Fibroblast of skin of scalp (primary cell): ENCODE measurements around the gene GIPC1.

Experiments
- DNase-seq: peaks from one replicate; pipeline ENCODE4 v3.0.0-alpha.2; 2013

The GIPC1 gene

GRCh38 chr19:14494411-14494810 is 1.5 kb downstream of the GIPC1 start:
- DNase-seq = no peak

DNA sequence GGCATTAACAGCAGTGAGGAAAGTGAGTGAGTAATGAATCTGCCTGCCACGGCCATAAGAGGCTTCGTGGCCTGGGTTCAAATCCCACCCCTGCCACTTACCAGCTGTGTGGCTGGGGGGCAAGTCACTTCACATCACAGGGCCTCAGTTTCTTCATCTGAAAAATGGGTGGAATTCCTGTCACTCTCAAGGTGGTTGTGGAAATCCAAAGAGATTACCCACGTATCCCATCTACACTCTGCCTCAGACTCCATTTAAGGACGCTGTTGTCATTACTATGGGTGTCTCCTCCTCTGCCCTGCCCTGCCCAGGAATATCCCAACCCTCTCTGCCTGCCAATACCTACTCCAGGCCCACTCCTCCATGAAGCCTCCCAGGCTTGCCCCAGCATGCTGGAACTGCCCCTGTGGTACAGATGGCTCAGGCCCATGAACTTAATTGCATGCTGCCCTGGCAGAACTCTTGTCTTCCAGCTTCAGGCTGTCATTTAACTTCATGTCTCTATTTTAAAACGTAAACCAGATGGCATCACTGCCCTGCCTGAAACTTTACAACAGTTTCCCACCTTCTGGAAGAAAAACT is 3.1 kb downstream of the GIPC1 start:
- DNase-seq = no peak

DNA sequence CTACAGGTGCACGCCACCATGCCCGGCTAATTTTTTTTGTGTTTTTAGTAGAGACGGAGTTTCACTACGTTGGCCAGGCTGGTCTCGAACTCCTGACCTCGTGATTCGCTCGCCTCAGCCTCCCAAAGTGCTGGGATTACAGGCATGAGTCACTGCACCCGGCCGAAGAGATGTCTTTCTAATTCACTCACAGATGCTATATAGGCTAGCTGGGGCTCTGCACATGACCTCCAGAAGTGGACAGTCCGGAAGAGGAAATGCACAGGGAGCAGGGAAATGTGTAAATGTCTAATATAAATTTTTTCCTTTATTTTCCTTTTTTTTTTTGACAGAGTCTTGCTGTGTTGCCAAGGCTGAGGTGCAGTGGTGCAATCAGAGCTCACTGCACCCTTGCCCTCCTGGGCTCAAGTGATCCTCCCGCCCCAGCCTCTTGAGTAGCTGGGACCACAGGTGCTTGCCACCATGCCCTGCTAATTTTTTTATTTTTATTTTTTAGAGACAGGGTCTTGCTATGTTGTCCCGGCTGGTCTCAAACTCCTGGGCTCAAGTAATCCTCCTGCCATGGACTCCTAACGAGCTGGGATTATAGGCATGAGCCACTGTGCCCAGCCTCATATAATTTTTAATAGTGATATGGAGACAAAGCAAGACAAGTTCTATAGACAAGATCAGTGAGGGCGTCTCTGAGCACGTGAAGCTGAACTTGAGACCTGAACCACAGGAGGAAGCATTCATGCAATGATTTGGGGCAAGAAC is 8.4 kb downstream of the GIPC1 start:
- no peak for DNase-seq

DNA sequence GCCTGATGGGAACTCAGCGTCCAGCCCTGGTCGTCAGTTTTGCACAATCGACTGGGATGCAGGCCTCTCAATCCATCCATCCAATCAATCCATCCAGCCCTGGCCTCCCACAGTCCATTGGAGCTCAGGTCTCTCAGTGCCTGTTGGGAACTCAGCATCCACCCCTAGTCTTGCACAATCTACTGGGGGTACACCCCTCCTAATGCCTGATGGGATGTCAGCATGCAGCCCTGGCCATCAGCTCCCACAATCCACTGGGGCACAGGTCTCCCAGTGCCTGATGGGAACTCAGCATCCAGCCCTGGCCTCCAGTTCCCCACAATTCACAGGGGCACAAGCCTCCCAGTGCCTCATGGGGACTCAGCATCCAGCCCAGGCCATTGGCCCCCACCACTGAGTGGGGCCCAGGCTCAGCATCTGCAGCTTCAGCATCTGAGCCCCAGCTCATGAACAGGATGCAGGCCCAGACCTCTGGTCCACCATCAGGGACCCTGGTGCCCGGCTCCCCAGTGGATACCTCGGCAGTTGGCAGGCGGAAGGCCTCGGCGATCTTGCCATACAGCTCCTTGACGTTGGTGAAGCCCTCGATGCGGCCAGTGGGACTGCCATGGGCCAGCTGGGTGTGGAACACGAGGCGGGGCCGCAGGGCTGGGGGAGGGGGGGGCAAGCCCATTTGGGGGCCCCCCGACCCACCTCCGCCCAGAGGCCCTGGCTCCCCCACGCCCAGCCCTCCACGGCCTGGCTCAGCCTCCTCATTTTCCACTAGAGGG is 13.6 kb downstream of the GIPC1 start:
- DNase-seq = no peak

DNA sequence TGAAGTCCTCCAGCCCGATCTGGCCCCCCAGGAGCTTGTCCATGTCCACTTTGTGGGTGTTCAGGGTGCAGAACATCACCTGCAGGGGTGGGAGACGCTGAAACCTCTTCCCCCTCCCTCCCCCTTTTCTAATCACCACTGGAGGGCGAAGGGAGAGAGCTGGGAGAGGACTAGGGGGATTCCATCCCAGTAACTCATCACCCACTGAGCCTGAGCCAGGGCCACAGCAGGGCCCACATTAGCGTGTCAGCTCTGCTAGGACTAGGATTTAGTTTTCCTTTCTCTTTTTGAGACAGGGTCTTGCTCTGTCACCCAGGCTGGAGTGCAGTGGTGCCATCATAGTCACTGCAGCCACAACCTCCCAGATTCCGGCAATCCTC is 15.2 kb downstream of the GIPC1 start:
- DNase-seq = peak; percentile 70

DNA sequence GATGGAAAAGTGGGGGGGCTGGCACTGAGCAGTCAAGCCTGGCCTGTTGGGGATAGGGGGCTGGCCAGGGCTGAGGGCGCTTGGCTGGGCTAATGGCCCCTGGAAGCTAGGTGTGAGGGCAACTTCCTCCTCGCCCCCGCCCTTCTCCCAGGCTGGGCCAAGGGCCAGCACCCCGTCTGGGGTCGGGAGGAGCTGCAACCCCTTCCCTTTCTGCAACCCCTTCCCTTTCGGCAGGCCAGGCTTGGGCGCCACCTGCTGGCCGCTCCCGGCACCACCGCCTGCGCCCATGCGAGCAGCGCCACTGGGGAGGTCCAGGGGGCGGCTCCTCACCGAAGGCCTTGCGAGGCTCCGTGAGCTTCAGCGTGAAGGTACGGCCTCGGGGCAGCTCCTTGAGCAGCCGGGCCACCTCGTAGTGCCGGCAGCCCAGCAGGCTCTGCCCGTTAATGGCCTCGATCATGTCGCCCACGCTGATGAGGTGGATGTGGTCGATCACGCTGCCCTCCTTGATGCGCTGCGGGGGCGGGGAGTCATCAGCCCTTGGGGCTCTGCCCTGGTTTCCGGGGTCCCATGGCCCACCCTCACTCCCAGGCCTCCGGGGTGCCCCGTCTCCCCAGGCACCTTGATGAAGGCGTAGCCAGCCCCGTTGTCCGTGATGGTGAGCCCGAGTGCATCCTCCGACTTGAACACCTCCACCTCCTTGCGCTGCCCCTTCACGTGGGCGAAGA is 15.8 kb downstream of the GIPC1 start:
- peak; percentile 42 for DNase-seq

- no peak for DNase-seq
Measured at GRCh38 chr19:14479309-14479974, 16.5 kb downstream of the GIPC1 start.

DNA sequence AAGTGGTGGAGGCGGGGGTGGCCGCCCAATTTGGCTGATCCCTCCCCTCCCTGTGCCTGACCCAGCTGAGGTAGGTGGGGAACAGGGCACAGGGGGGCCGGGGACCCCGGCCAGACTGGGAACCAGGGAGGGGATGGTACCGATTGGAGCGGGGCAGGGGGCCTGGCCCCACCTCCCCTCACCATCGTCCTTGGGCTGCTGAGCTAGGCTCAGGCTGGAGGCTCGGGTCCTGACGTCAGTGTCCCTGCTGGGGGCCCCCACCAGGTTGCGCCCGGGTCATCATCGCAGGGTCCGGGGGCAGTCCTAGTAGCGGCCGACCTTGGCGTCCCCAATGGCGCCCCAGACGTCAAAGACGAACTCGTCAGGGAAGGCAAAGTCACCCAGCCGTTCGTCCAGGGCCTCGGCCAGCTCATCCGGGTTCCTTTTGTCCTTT is 17.8 kb downstream of the GIPC1 start:
- no peak for DNase-seq

- peak; percentile 49 for DNase-seq
Measured at GRCh38 chr19:14477418-14478112, 18.4 kb downstream of the GIPC1 start.

GRCh38 chr19:14476673-14477401 is 19.1 kb downstream of the GIPC1 start:
- peak; percentile 74 for DNase-seq

GRCh38 chr19:14476327-14476672 is 19.6 kb downstream of the GIPC1 start:
- no peak for DNase-seq

DNA sequence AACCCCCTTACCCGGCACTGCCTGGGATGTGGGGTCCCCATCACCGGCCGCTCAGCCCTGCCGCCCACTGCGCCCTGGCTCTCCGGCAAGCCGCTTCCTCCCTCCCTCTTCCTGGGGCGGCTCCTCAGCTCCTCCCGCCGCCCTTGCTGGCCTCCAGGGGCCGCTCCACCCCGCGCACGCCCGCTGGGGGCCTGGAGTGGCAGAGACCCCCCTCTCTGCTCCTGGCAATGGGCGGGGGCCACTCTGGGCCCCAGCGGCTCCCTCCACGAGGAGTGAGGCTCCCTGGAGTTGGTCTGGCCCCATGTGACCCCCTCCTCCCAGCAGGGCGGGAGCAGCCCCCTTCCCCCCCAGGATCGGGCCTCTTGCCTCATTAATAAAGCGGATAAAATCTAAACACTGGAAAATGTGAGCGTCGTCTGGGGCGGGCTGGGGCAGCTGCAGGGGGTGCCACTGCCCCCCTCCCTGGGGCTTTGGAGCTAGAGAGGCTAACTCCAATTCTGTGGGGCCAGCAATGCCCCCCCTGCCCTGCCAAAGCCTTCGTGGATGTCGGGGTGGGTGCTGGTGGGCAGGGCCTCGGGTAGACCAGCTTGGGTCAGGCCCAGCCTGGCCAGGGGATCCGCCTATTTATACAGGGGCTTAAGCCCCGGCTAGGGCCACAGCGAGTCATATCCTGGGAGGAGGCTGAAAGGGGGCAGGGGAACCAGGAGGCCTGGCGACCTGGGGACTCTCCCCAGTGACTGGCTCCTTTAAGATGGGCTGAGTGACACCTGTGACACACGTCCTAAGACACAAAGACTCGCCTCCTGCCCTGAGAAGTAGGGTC is 20.5 kb downstream of the GIPC1 start, which contains the start of gene PTGER1:
PTGER1 (minus strand) TSS at position 104 of the 823 bp plus-strand sequence. CDS start 1,034 bp downstream, outside the sequence.
- peak; percentile 57 for DNase-seq

DNA sequence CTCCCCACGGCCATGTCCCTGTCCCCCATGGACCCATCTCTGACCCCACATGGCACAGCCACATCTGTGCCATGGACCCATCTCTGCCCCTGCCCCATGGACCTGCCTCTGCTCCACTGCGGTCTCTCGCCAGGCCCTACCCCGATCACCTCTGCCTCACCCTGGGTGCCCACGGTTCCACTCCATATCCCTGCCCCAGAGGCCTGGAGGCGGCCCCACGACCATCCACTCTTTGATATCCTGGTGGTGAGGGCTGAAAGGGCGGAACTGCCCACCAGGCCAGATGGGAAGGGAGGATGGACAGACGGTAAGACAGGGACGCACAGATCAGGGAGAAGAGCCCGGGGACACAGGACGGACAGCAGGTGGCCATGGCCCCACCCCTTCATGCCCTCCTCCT is 21.1 kb downstream of the GIPC1 start:
- DNase-seq = no peak

DNA sequence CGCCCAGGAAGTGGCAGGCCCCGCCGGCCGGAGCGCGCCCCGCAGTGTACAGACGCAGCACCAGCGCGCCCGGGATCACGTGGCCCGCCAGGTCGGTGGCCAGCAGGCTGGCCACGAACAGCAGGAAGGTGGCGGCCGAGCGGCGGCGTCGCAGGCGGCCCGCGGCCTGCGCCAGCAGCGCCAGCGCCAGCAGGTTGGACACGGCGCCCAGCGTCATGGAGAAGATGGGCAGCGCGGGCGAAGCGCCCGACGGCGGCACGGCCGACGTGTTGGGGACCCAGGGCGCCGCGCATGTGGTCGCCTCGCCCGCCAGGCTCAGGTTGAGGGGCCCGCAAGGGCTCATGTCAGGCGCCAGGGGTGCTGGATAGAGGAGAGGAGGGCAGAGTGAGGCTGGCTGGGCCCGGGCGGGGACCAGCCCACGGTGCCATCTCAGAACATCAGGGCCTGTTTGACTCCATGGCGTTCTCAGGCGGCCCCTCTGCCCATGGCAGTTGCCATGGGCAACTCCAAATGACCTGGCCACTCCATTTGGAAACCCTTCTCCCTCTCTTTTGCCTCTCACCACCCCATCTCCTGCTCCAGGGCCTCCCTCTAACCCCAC is 21.8 kb downstream of the GIPC1 start:
- no peak for DNase-seq

- peak; percentile 19 for DNase-seq
Measured at GRCh38 chr19:14473073-14473977, 22.6 kb downstream of the GIPC1 start.

DNA sequence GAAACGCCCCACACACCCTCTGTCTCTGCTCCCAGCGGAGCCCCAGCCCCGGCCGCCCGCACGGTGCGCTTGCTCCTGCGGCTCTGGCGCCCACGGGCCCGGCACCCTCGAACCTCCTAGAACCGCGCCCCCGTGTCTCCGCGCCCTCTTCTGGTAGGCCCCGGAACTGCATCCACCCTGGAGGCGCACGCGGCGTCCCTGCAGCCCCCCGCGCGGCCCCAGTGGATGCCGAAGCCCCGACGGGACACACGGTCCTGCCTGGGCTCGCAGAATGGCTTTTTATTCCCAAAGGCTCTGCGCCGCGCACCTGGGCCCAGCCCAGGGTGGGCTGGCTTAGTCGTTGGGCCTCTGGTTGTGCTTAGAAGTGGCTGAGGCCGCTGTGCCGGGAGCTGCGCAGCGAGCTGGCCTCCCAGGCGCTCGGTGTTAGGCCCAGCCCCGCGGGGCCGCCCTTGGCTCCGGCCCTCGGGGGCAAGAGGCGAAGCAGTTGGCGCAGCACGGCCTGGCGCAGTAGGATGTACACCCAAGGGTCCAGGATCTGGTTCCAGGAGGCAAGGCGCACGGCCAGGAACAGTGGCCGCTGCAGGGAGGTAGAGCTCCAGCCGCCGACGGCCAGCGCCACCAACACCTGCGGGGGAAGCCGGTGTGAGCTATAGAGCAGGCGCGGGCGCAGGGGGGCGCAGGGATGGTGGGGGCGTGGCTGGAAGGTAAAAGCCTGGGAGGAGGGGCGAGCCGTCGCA is 23.6 kb downstream of the GIPC1 start:
- DNase-seq = peak; percentile 50

- no peak for DNase-seq
Measured at GRCh38 chr19:14471436-14472187, 24.3 kb downstream of the GIPC1 start.
